ENCODE results near the gene HSCB.
"Not testable (repeated sequence)": the region's sequence is repeated elsewhere in the genome, so short reads cannot be mapped to it uniquely, and the experiment has no call there.

The HSCB gene

DNA sequence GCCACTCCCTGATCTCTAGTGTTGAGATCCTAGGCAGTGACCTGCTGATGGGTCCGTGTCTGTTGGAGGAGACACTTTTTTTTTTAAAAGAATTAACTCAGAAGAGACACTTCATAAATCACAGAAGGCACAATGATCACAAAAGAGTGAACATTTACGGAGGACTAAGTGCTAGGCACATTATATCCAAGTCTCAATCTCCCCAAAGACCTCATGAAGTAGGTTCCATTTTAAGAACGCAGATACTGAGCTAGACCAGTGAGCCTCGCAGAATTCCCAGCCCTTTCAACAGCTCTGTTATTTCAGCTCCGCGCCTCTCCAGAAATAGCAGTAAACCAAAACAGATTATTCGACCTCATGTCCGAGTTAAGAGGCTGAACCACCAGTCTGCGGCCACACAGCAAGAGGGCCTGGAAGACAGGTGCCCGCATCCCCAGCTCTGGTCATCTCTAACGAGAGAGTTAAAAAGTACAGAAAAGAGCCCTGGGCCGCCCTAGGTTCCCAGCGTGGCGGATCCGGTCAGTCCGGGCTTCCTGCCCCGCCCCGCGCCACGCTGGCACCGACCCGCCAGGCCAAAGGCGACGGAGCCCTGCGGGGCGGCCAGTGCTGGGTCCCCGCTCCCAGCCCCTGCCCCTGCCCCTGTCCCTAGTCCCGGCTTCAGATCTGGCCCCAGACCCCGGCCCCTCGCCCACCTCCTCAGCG is 57.9 kb downstream of the HSCB start:
- peak overlapping the region; percentile 97 for H3K4me3 ChIP-seq
- TF ChIP-seq, protein P1, sequence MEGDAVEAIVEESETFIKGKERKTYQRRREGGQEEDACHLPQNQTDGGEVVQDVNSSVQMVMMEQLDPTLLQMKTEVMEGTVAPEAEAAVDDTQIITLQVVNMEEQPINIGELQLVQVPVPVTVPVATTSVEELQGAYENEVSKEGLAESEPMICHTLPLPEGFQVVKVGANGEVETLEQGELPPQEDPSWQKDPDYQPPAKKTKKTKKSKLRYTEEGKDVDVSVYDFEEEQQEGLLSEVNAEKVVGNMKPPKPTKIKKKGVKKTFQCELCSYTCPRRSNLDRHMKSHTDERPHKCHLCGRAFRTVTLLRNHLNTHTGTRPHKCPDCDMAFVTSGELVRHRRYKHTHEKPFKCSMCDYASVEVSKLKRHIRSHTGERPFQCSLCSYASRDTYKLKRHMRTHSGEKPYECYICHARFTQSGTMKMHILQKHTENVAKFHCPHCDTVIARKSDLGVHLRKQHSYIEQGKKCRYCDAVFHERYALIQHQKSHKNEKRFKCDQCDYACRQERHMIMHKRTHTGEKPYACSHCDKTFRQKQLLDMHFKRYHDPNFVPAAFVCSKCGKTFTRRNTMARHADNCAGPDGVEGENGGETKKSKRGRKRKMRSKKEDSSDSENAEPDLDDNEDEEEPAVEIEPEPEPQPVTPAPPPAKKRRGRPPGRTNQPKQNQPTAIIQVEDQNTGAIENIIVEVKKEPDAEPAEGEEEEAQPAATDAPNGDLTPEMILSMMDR (IDR thresholded peaks at IDR 0.05) = no peak
- H3K27ac ChIP-seq = peak overlapping the region; percentile 94 to 100
- peak; percentile 83 for DNase-seq (ENCODE audit: low spot score)

DNA sequence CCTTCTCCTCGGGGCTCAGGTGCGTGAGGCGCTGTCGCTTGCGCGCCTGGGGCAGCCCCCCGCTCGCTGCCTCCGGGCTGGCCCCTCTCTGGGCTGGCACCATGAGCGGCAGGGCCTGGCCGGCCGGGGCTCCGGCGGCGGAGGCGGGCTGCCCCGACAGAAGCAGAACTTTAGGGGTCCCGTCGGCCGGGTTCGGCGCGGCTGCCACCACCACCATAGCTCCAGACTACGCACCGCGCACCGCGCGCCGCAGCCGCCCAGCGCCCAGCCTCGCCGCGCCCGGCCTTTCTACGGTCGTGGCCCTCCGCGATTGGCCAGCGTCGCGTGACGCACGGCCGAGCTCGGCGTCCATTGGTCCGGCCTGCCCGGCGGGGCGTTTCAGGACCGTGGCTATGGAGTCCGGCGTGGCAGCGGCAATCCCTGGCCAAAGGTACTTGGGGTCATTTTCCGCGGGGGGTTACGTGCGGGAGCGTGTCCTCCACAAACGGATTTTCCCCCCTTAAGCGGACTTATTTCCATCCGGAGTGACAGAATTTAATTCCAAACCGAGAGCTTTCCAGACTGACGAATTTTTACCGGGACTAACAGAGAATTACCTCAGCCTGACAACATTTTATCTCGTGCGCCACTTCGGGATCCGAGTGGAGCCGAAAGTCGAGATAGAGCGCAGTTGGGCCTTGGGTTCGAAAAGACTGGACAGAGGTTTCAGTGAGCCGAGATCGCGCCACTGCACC is 58.6 kb downstream of the HSCB start, which contains the start of gene XBP1:
XBP1 (minus strand) TSS at position 262 of the 734 bp plus-strand sequence.
- Histone ChIP-seq H3K27ac (peak within 1 kb of the TSS; percentile 94 to 100), H3K4me3 (peak within 1 kb of the TSS; percentile 97)
- peak; percentile 95 for DNase-seq (ENCODE audit: low spot score)
- TF ChIP-seq, protein P1 (IDR thresholded peaks at IDR 0.05) = no peak

DNA sequence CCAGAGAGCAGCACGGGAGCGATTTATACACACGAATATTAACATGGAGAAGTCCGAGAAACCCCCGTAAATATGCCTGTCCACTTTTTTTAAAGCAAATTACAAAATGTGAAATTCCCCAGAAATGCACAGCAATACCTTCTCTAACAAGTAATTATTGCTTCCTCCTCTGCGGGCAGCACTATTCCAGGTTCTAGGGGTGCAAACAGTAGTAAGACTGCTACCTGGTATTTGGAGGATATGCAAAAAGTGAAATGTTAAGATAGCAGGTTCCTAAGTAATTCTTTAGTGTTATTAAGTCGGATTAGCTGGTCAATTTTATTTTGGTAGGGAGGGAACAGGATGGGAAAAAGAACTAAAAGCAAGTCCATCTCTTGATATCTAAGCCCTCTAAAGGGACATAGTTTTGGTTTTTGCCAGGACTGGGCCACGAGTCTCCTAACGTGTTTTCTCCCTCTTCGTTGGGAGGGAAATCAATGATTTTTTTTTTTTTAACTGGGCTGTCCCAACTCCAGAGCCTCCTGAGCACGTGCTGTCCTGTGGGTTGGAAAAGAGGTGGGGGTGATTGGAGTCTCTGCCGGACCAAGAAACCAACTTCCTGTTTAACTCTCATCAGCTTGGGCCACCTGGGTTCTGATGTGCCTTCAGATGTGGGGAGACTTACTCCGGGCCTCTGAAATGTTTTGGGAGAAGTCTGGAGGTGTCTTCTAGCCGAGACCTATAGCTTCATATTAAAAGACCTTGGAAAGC is 60.2 kb downstream of the HSCB start:
- H3K27ac ChIP-seq = peak overlapping the region; percentile 13 to 52
- DNase-seq (ENCODE audit: low spot score) = no peak
- TF ChIP-seq, protein P1 (IDR thresholded peaks at IDR 0.05) = no peak
- peak overlapping the region; percentile 97 for H3K4me3 ChIP-seq

DNA sequence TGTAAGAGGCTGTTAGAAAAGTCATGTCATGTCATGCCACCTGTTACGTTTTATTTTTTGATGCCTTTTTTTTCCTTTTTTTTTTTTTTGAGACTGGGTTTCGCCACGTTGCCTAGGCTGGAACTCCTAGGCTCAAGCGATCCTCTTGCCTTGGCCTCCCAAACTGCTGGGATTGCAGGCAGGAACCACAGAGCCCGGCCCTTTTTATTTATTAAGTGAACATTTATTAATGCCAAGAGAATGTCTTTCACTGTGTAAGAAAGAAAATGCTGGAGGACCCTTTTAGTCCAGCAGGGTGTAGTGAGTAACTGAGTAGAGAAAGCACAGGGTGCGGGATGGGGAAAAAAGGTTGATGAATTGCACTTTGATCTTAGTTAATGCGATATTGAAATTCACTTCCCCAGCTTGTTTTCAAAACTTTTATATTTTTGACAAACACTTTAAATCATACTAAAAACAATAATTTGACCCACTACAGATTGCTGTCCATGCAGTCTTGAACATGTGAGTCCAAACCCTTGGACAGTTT is 60.8 kb downstream of the HSCB start:
- Histone ChIP-seq H3K27ac (peak overlapping the region; percentile 13 to 52), H3K4me3 (no peak overlapping the region)
- TF ChIP-seq, protein P1 (IDR thresholded peaks at IDR 0.05) = no peak
- no peak for DNase-seq (ENCODE audit: low spot score)

DNA sequence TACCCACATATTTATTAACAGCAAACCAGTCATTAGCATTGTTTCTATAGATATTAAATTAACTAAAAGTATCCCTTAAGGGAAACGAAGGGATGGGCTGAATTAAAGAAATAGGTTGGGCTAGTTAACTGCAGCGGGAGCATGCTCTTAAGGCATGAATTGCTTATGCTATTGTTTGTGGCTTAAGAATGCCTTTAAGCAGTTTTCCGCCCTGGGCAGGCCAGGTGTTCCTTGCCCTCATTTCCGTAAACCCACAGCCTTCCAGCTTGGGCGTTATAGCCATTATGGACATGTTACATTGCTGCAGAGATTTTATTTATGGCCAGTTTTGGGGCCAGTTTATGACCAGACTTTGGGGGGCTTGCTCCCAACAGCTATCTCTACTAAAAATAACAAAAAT is 63.6 kb downstream of the HSCB start:
- H3K4me3 ChIP-seq; DNase-seq (ENCODE audit: low spot score); H3K27ac ChIP-seq: not testable (repeated sequence)

Data from coronary artery (tissue), 2 donors.